ENCODE data around the gene GLRX3. TPM values are rescaled to one million over a fixed set of nuclear protein-coding genes. Genes with fewer than 3 reads are reported as not detected.

The GLRX3 gene
- polyA plus RNA-seq, 1 of the 3 experiments (the other 2 are of a cell fraction), result 93.8 TPM

GRCh38 chr10:130181858-130182257 lies 45.7 kb downstream of the GLRX3 start:
- DNase-seq, result no peak
- Histone ChIP-seq H3K36me3 (replicated peaks in 1 of 2; ENCODE audit: control insufficient read depth in 1 of 2, insufficient read depth in 2 of 2, low read length in 1 of 2) (peaks cover 54 to 57% of the 10 kb centered on the region in 2 experiments), H3K4me1 (ENCODE audit: control insufficient read depth in 1 of 2, insufficient read depth in 2 of 2, low read depth in 1 of 2, low read length in 1 of 2) (no peaks in the 10 kb centered on the region), H3K9me3 (no peaks in the 10 kb centered on the region), H3F3A (replicated peaks; ENCODE audit: insufficient read depth) (peaks cover 4% of the 10 kb centered on the region), H3K9me2 (no peaks in the 10 kb centered on the region), H3K79me2 (ENCODE audit: insufficient read depth) (no peaks in the 10 kb centered on the region), H2AFZ (ENCODE audit: low read depth) (no peak overlapping the region), H3K27me3 (ENCODE audit: insufficient read depth) (no peaks in the 10 kb centered on the region), H3K27ac (ENCODE audit: low read depth in 2 of 2, low read length in 1 of 2) (no peak overlapping the region), H4K20me1 (ENCODE audit: insufficient read depth) (no peaks in the 10 kb centered on the region), H3K4me2 (no peak overlapping the region), H3K9ac (no peak overlapping the region), H3K4me3 (ENCODE audit: low read depth in 2 of 2, low read length in 1 of 2) (no peak overlapping the region)
- ChIA-PET CTCF (interaction anchor here (1.3 kb wide), 1 partner anchor 8 kb away, joined by 6 read pairs; no protein-coding TSS in a partner anchor), POLR2A (no interaction called here)
- 100% methylated on average over 2 of the region's 5 CpGs for whole genome bisulfite sequencing (ENCODE audit: low lambda C conversion rate)
- no peak for TF ChIP-seq NFIC (IDR thresholded peaks at IDR 0.05; ENCODE audit: borderline replicate concordance)
- no peak for TF ChIP-seq FOXM1 (IDR thresholded peaks at IDR 0.05; ENCODE audit: low read depth)
- TF ChIP-seq MEF2A (IDR thresholded peaks at IDR 0.05; ENCODE audit: borderline replicate concordance, low read depth), result no peak
- TF ChIP-seq TCF12 (IDR thresholded peaks at IDR 0.05), result no peak

GRCh38 chr10:130185591-130185990 lies 49.4 kb downstream of the GLRX3 start:
- no peak for DNase-seq
- Histone ChIP-seq H3K27ac (ENCODE audit: low read depth in 2 of 2, low read length in 1 of 2) (no peak overlapping the region), H3K27me3 (ENCODE audit: insufficient read depth) (no peaks in the 10 kb centered on the region), H3K9ac (no peak overlapping the region), H3F3A (replicated peaks; ENCODE audit: insufficient read depth) (no peaks in the 10 kb centered on the region), H3K79me2 (ENCODE audit: insufficient read depth) (no peaks in the 10 kb centered on the region), H3K9me2 (no peaks in the 10 kb centered on the region), H3K9me3 (no peaks in the 10 kb centered on the region), H4K20me1 (ENCODE audit: insufficient read depth) (no peaks in the 10 kb centered on the region), H2AFZ (ENCODE audit: low read depth) (no peak overlapping the region), H3K36me3 (replicated peaks in 1 of 2; ENCODE audit: control insufficient read depth in 1 of 2, insufficient read depth in 2 of 2, low read length in 1 of 2) (peaks cover 46 to 55% of the 10 kb centered on the region in 2 experiments), H3K4me3 (ENCODE audit: low read depth in 2 of 2, low read length in 1 of 2) (no peak overlapping the region), H3K4me2 (no peak overlapping the region), H3K4me1 (ENCODE audit: control insufficient read depth in 1 of 2, insufficient read depth in 2 of 2, low read depth in 1 of 2, low read length in 1 of 2) (peaks cover 0 to 3% of the 10 kb centered on the region in 2 experiments; a peak in 1 of 4 replicates)
- ChIA-PET CTCF (interaction anchor here (0.5 to 1.2 kb wide), 2 partner anchors 50 to 1379 kb away, joined by 3 read pairs; no protein-coding TSS in a partner anchor), POLR2A (no interaction called here)
- 96% methylated on average over 11 of the region's 11 CpGs for WGBS (ENCODE audit: low lambda C conversion rate)
- no peak for TF ChIP-seq FOXM1 (IDR thresholded peaks at IDR 0.05; ENCODE audit: low read depth)
- TF ChIP-seq GATA2 (CRISPR knock-in tag; IDR thresholded peaks at IDR 0.05), result no peak
- TF ChIP-seq RAD21 (IDR thresholded peaks at IDR 0.05; ENCODE audit: low read length), result no peak
- no peak for TF ChIP-seq EZH2phosphoT487 (IDR thresholded peaks at IDR 0.05; ENCODE audit: borderline replicate concordance, low read depth)
- no peak for TF ChIP-seq CTCF (IDR thresholded peaks at IDR 0.05)
- no peak for TF ChIP-seq JUND (IDR thresholded peaks at IDR 0.05)
- no peak for TF ChIP-seq CHD2 (IDR thresholded peaks at IDR 0.05; ENCODE audit: low read length, partially characterized antibody)
- no peak for TF ChIP-seq GABPA (IDR thresholded peaks at IDR 0.05; ENCODE audit: low read depth)
- TF ChIP-seq POLR2AphosphoS5 (IDR thresholded peaks at IDR 0.05; ENCODE audit: low read depth, low read length), result no peak
- TF ChIP-seq RXRA (IDR thresholded peaks at IDR 0.05; ENCODE audit: borderline replicate concordance, low read depth), result no peak
- TF ChIP-seq MAX (IDR thresholded peaks at IDR 0.05; ENCODE audit: low read depth), result no peak
- no peak for TF ChIP-seq PBX3 (IDR thresholded peaks at IDR 0.05)
- TF ChIP-seq MXI1 (IDR thresholded peaks at IDR 0.05; ENCODE audit: low read depth, low read length), result no peak
- no peak for TF ChIP-seq IRF3 (IDR thresholded peaks at IDR 0.05; ENCODE audit: low read depth, low read length)
- no peak for TF ChIP-seq USF2 (IDR thresholded peaks at IDR 0.05; ENCODE audit: borderline replicate concordance, low read depth, low read length)
- TF ChIP-seq SIN3A (IDR thresholded peaks at IDR 0.05; ENCODE audit: borderline replicate concordance, low read depth, low read length), result no peak
- no peak for TF ChIP-seq EP300 (IDR thresholded peaks at IDR 0.05; ENCODE audit: borderline replicate concordance in 1 of 2, low read depth in 1 of 2, low read length in 1 of 2)
